MM.1S (cell line): Measurements from ENCODE around the gene LHX5.

ENCODE experiments used
- DNase-seq: peaks from one replicate; pipeline ENCODE4 v3.0.0-alpha.2; 2015
- H2AFZ ChIP-seq: fragments of 300-600 bp; sonication (generic); 2 replicates; pipeline ENCODE4 v1.6.0; 2016; ENCODE audit warnings: antibody characterized with exemption, low read length
- H3F3A ChIP-seq: fragments of 300-600 bp; sonication (generic); 2 replicates; pipeline ENCODE4 v1.6.1; 2016; ENCODE audit warnings: mild to moderate bottlenecking, antibody characterized with exemption, low read length, moderate library complexity, mixed read lengths; ENCODE audit not compliant: insufficient read depth
- H3K27ac ChIP-seq: fragments of 300-600 bp; sonication (generic); 2 replicates; pipeline ENCODE4 v1.5.1; 2016; ENCODE audit warnings: mild to moderate bottlenecking, low read length
- H3K27me3 ChIP-seq: fragments of 300-600 bp; sonication (generic); replicated peaks from 2 replicates; pipeline ENCODE4 v1.6.0; 2016; ENCODE audit warnings: low read length; ENCODE audit not compliant: insufficient read depth
- H3K36me3 ChIP-seq: fragments of 300-600 bp; sonication (generic); replicated peaks from 2 replicates; pipeline ENCODE4 v1.6.1; 2016; ENCODE audit warnings: mild to moderate bottlenecking, low read length, mixed read lengths; ENCODE audit not compliant: insufficient read depth
- H3K4me1 ChIP-seq: fragments of 300-600 bp; sonication (generic); 2 replicates; pipeline ENCODE4 v1.6.1; 2016; ENCODE audit warnings: low read length, mixed read lengths
- H3K4me2 ChIP-seq: fragments of 300-600 bp; sonication (generic); 2 replicates; pipeline ENCODE4 v1.6.0; 2016; ENCODE audit warnings: low read depth, low read length
- H3K4me3 ChIP-seq: fragments of 300-600 bp; sonication (generic); 2 replicates; pipeline ENCODE4 v1.5.1; 2016; ENCODE audit warnings: low read length, mixed read lengths
- H3K79me2 ChIP-seq: fragments of 300-600 bp; sonication (generic); 2 replicates; pipeline ENCODE4 v1.6.1; 2016; ENCODE audit warnings: mixed run types, low read length, mixed read lengths
- H3K9ac ChIP-seq: fragments of 300-600 bp; sonication (generic); 2 replicates; pipeline ENCODE4 v1.6.1; 2016; ENCODE audit warnings: low read length, mixed read lengths
- H3K9me2 ChIP-seq: fragments of 300-600 bp; sonication (generic); replicated peaks from 2 replicates; pipeline ENCODE4 v1.6.1; 2016; ENCODE audit warnings: mild to moderate bottlenecking, low read length, mixed read lengths; ENCODE audit not compliant: insufficient read depth
- H3K9me3 ChIP-seq: fragments of 300-600 bp; sonication (generic); replicated peaks from 2 replicates; pipeline ENCODE4 v1.6.1; 2016; ENCODE audit warnings: mild to moderate bottlenecking, low read length, mixed read lengths; ENCODE audit not compliant: insufficient read depth
- H4K20me1 ChIP-seq: fragments of 300-600 bp; sonication (generic); 2 replicates; pipeline ENCODE4 v1.6.1; 2016; ENCODE audit warnings: mild to moderate bottlenecking, low read length, moderate library complexity, mixed read lengths; ENCODE audit not compliant: insufficient read depth
- EZH2 ChIP-seq: fragments of 300-600 bp; sonication (generic); optimal IDR thresholded peaks from 2 replicates; pipeline ENCODE3; 2017; ENCODE audit warnings: low read depth, mild to moderate bottlenecking, antibody characterized with exemption, low read length, mixed read lengths
- EZH2phosphoT487 ChIP-seq: fragments of 300-600 bp; sonication (generic); IDR thresholded peaks from 2 replicates; pipeline ENCODE4 v1.6.1; 2018; ENCODE audit warnings: antibody characterized with exemption, low read length
- TF ChIP-seq, protein P1 (sequence below): fragments of 300-600 bp; sonication (generic); IDR thresholded peaks from 2 replicates; pipeline ENCODE4 v1.5.1; 2016; ENCODE audit warnings: antibody characterized with exemption, low read length, mixed read lengths

Gene LHX5

DNA sequence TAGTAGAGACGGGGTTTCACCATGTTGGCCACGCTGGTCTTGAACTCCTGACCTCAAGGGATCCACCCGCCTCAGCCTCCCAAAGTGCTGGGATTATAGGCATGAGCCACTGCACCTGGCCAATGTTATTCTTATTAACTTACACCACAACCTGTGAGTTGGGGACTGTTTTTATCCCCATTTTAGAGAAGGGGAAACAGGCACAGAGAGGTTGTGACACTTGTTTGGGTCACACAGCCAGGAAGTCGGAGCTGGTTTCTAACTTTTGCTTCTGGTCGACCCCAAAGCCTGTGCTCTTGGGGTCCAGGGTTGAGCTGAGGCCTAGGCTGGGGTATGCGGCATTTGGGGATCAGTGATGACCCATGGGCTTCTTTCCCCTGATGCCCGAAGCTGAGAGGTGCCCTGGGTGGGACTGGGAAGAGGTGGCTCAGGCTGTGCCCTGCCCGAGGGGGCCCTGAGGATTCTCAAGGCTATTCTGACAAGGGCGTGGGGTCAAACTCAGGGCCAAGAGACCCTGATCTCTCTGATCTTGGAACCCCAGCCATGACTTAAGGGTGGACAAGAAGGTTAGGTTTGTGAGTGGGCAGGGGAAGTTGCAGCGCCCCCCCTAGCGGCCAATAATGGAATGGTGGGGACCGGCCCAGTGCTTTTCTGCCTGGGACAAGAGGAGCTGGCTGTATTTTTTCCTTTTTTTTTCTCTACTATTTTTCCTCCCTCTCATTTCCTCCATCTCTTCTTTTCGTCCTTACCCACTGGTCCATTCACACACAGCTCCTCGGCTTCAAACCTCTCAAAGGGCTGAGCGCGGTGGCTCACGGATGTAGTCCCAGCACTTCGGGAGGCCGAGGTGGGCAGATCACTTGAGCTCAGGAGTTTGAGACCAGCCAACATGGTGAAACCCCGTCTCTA lies 46.5 kb downstream of the LHX5 start:
- no peaks in the 10 kb centered on the region for H3K9me2 ChIP-seq
- H3K27ac ChIP-seq = no peak overlapping the region
- H3K4me3 ChIP-seq = no peak overlapping the region
- no peaks in the 10 kb centered on the region for H3K9me3 ChIP-seq
- no peaks in the 10 kb centered on the region for H3K4me1 ChIP-seq
- H3F3A ChIP-seq = peaks cover 6% of the 10 kb centered on the region; the same call in 1 of the 2 replicates
- H3K4me2 ChIP-seq = no peak overlapping the region
- H3K27me3 ChIP-seq = no peaks in the 10 kb centered on the region
- no peak overlapping the region for H2AFZ ChIP-seq
- no peak overlapping the region for H3K9ac ChIP-seq
- peak; percentile 12 for DNase-seq
- H3K79me2 ChIP-seq = no peaks in the 10 kb centered on the region; the same call in none of the 2 replicates
- TF ChIP-seq, protein P1, sequence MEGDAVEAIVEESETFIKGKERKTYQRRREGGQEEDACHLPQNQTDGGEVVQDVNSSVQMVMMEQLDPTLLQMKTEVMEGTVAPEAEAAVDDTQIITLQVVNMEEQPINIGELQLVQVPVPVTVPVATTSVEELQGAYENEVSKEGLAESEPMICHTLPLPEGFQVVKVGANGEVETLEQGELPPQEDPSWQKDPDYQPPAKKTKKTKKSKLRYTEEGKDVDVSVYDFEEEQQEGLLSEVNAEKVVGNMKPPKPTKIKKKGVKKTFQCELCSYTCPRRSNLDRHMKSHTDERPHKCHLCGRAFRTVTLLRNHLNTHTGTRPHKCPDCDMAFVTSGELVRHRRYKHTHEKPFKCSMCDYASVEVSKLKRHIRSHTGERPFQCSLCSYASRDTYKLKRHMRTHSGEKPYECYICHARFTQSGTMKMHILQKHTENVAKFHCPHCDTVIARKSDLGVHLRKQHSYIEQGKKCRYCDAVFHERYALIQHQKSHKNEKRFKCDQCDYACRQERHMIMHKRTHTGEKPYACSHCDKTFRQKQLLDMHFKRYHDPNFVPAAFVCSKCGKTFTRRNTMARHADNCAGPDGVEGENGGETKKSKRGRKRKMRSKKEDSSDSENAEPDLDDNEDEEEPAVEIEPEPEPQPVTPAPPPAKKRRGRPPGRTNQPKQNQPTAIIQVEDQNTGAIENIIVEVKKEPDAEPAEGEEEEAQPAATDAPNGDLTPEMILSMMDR = peak; percentile 60
- TF ChIP-seq EZH2phosphoT487 (no peak), EZH2 (no peak)
- H4K20me1 ChIP-seq = no peaks in the 10 kb centered on the region
- H3K36me3 ChIP-seq = no peaks in the 10 kb centered on the region

DNA sequence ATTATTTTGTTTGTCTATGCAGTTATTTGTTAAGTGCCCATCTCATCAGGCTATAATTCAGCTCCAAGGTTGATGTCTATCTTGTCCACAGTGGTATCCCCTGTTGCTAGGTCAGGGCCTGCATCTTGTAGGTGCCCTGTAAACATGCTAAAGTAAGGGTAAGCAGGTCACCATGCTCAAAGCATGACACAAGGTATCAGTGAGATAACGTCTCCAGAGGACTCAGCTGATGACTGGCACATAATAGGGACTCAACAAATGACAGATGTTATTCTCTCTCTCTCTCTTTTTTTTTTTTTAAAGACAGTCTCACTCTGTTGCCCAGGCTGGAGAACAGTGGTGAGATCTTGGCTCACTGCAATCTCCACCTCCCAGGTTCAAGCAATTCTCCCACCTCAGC lies 47.2 kb downstream of the LHX5 start:
- no peaks in the 10 kb centered on the region; the same call in none of the 2 replicates for H3K79me2 ChIP-seq
- no peaks in the 10 kb centered on the region for H3K36me3 ChIP-seq
- H3K4me1 ChIP-seq = no peaks in the 10 kb centered on the region
- H3K9ac ChIP-seq = no peak overlapping the region
- no peak overlapping the region for H3K4me2 ChIP-seq
- peaks cover 6% of the 10 kb centered on the region; the same call in 1 of the 2 replicates for H3F3A ChIP-seq
- no peak overlapping the region for H2AFZ ChIP-seq
- H3K9me2 ChIP-seq = no peaks in the 10 kb centered on the region
- no peaks in the 10 kb centered on the region for H4K20me1 ChIP-seq
- H3K27ac ChIP-seq = no peak overlapping the region
- no peak overlapping the region for H3K4me3 ChIP-seq
- DNase-seq = no peak
- H3K27me3 ChIP-seq = no peaks in the 10 kb centered on the region
- H3K9me3 ChIP-seq = no peaks in the 10 kb centered on the region
- TF ChIP-seq, protein P1 = no peak
- TF ChIP-seq EZH2 (no peak), EZH2phosphoT487 (no peak)

DNA sequence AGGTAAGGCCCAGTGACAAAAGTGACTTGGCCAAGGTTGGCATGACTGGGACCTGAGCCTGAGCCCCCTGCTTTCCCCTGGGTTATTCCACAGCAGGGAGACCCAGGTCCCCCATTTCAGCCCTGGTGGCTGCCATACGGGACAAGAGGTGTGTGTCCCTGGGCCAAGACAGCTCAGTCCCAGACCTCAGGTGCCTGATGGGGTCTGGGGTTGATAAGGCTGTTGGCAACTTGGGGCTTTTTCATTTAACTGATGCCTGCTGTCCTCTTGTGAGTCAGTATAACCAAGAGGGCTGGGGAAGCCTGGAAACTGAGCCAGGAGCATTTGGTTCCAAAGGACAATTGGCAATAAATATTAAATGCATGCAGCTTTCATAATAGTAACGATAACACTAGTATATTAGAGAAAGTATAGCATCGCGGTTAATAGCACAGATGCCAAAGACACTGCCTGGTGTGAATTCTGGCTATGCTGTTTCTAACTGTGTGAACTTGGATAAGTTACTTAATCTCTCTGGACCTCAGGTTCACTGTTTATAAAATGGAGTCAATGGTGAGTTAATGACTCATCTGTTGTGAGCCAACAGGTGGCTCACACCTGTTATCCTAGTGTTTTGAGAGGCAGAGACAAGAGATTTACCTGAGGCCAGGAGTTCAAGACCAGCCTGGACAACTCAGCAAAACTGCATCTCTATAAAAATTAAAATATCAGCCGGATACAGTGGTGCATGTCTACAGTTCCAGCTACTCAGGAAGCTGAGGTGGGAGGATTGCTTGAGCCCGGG lies 48.6 kb downstream of the LHX5 start:
- Histone ChIP-seq H3K27me3 (no peaks in the 10 kb centered on the region), H3K9me2 (no peaks in the 10 kb centered on the region), H4K20me1 (no peaks in the 10 kb centered on the region), H3K4me1 (no peaks in the 10 kb centered on the region), H3K79me2 (no peaks in the 10 kb centered on the region; the same call in none of the 2 replicates), H3K36me3 (no peaks in the 10 kb centered on the region), H2AFZ (no peak overlapping the region), H3K4me3 (peak overlapping the region; percentile 73), H3K4me2 (peak overlapping the region; percentile 63), H3K27ac (peak overlapping the region; percentile 80; the same call in 1 of the 2 replicates), H3K9ac (peak overlapping the region; percentile 88), H3K9me3 (no peaks in the 10 kb centered on the region), H3F3A (peaks cover 6% of the 10 kb centered on the region; the same call in 1 of the 2 replicates)
- DNase-seq = no peak
- no peak for TF ChIP-seq EZH2phosphoT487
- TF ChIP-seq, protein P1 = no peak
- no peak for TF ChIP-seq EZH2
